LHCN-M2 (cell line): Measurements from ENCODE around the gene INO80. TPM values are rescaled to one million over a fixed set of nuclear protein-coding genes. Genes with fewer than 3 reads are reported as not detected.
A peak's percentile ranks its signal among the peaks of the same experiment; 100 is the strongest.

Source experiments
- DNase-seq: peaks from one replicate; pipeline ENCODE4 v3.0.0-alpha.2; 2012; ENCODE audit warnings: low read depth
- total RNA-seq: library from RNA; depleted of rRNA; stranded (reverse); fragments of >200 nt; gene quantifications from 2 replicates; pipeline ENCODE4 v1.2.3, GENCODE V29; 2014

Gene INO80
- total RNA-seq, 1 experiment from 2014 or later: 17.1 TPM

DNA sequence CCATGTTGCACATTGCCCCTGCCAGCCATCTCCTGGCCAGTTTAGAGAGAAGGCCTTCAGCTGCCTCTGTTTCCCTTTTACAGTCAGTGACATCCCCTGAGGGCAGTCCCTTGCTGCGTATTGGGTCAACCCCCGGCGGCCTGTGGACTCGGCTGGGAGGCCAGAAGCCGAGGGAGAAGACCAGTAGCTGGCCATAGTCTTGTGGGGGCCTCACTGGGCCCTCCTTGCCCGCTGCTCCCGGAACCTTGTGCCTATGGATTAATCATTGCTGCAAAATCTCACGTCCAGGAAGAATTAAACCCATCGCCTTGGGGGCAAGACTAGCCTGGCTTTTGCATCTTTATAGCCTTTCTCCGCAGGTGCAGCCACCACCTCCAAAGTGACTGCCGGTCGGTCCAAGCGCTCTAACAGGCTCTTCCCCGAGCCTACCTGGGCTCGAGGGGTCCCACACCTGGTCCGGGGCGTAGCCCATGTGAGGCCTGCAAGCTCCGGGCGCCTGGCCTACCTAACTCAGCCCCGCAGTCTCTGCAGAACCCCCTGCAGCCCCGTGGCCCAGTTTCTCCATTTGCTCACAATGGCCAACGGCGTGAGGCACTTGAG lies 163.7 kb downstream of the INO80 start:
- no peak for DNase-seq

DNA sequence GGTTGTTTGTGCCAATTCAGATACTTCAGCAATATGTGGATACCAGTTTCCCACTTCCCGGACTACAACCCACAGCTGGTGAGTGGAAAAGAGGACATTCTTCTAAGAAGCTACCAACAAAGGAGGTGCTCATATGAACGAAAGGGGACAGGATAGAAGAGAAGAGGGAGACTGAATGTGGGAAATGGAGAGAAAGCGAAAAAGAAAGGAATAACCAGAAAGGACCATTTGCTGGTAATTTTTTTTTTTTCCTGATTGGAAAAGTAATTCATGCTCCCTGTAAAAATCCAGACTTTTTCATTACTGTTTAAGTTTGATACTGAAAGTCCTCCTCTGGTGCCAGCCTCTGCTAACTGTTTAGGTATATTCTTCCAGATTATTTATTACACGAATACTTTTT lies 164.3 kb downstream of the INO80 start:
- no peak for DNase-seq

- no peak for DNase-seq
Observed at GRCh38 chr15:40949756-40950207, 166.3 kb downstream of the INO80 start.

DNA sequence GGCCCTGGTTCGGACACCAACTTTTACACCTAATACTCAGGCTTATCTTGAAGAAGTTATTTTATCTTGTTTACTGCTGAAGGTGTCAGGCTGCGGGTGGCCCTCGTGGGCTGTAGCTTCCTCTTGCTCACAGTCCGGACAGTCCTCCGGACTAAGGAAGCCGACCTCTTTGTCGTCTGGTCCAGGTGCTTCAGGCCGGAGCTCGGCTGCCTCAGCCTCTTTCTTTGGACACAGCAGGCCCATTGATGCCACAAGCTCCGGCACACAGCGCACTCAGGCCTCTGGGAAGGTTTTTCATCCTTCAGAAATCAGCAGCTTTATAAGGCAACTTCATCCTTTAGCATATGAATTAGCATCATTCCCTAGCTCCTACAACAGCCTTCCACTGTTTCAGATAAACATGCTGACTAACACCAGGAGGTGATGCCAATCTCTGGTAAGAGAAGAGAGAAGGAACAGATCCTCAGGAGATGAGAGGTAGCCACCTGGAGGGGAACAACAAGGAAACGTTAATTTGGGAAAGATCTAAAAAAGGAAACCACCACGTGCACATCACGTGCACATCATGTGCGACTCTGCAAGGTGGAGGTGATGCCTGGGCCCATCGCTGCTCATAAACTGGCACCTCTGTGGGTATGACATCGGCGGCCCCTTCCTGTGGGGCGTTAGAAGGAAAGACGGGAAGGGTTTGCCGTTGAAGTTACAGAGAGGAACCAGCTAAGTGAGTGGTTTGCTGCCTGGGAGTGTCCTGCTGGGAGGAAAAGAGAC lies 167.2 kb downstream of the INO80 start:
- no peak for DNase-seq

DNA sequence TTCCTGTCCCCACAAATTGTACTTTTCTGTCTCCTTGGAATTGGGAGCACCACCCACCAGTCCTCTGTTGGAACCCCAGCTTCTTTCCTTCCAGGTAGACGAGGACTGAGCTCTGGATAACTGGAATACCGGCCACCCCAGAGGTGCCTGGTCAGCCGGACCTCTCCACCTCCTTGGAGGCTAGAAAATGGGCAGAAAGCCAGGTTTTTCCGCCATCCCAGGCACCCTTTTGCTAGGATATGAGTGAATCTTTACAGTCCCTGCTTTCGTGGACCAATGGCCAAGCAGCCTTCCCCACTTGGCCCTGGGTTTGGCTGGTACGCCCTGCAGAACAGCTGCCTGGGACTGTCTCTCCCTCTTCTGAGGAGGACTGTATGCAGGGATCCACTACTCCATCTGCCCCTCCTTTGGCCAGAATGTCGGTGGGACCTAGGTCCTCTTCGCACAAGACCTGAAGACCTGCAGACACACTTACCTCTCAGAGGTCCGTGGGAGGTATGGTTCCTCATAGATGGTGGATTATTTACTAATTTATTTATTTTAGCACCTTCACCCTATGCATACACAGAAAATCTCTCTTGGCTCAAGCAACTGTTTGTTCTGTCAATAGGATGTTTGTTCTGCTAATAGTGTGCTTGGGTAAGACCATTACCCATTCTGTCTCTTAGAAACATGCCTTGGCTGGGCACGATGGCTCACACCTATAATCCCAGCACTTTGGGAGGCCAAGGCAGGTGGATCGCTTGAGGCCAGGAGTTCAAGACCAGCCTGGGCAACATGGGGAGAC lies 171.4 kb downstream of the INO80 start:
- no peak for DNase-seq

DNA sequence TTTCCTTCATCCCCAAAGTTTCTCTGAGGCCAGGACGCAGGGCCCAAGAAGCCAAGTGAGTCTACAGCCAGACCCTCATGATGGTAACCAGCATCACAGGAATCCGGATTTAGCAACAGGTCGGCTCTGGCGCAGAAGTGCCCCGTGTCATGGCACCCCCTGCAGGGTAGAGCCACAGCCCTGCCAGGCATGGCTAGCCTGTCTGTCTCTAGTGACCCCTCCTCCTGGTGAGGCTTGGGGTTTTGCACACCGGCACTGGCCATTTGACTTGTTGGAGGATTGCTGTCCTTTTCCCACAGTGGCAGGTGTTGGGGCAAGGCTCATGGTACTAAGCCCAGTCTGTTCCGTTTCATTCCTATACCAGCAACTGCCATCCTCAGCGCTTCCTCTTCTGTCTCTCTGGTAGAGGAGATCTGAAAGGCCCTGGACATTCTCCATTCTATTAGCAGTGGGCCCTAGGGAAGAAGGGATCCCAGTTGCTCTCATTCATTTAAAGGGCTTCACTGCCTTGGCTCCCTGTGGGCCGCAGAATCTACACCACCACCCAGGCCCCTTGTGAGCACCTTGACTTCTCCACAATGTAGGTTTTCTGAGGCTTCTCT lies 172.2 kb downstream of the INO80 start:
- DNase-seq: no peak

DNA sequence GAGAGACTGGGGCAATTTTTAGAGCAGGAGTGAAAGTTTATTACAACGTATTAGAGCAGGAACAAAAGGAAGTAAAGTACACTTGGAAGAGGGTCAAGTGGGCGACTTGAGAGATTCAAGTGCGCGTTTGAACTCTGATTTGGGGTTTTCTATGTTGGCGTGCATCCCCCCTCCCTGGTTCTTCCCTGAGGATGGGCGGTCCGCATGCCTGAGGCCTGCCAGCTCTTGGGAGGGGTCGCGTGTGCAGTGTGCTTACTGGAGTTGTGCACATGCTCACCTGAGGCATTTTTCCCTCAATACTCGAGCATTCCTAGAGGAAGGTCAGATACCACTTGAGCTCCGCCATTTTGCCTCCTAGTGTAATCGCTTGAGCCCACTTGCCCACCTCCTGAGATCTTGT lies 173.2 kb downstream of the INO80 start:
- DNase-seq: no peak

- no peak for DNase-seq
Observed at GRCh38 chr15:40942337-40942854, 173.7 kb downstream of the INO80 start.

- DNase-seq: peak; percentile 58
Observed at GRCh38 chr15:40941528-40942336, 174.3 kb downstream of the INO80 start.

GRCh38 chr15:40941068-40941527 lies 175.0 kb downstream of the INO80 start:
- DNase-seq: no peak

DNA sequence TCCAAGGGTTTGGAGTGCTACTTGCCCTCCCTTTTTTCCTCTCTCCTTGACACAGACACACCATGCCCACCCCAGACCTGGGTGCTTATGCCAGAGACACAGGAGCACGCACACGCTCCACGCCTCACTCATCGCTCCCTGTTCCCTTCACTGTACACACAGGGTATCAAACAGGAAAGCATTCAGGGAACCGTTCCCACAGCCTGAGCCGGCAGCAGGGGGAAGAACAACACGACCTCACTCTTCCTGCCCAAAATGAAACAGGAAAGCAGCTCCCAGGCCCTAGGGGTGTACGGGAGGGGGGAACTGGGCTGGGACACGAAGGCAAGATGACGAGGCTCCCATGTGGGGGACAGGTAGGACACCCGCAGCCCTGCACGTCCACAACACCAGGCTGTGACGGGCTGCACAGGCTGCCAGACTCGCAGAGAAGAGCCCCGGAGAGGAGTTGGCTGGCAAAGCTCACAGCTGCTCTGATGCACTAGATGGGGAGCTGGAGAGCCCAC lies 175.7 kb downstream of the INO80 start:
- DNase-seq: no peak

DNA sequence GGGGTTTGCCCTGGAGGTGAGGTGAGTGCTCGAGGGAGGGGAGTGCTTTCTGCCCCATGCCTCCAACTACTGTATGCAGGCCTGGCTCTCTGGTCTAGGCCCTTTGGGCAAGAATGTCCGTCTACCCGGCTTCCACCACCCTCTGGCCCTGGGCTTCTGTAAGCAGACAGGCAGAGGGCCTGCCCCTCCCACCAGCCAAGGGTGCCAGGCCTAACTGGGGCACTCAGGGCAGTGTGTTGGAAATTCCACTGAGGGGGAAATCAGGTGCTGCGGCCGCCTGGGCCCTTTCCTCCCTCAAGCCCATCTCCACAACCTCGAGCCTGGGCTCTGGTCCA lies 177.6 kb downstream of the INO80 start:
- DNase-seq: no peak

- peak; percentile 68 for DNase-seq
Observed at GRCh38 chr15:40937762-40938535, 178.1 kb downstream of the INO80 start.

DNA sequence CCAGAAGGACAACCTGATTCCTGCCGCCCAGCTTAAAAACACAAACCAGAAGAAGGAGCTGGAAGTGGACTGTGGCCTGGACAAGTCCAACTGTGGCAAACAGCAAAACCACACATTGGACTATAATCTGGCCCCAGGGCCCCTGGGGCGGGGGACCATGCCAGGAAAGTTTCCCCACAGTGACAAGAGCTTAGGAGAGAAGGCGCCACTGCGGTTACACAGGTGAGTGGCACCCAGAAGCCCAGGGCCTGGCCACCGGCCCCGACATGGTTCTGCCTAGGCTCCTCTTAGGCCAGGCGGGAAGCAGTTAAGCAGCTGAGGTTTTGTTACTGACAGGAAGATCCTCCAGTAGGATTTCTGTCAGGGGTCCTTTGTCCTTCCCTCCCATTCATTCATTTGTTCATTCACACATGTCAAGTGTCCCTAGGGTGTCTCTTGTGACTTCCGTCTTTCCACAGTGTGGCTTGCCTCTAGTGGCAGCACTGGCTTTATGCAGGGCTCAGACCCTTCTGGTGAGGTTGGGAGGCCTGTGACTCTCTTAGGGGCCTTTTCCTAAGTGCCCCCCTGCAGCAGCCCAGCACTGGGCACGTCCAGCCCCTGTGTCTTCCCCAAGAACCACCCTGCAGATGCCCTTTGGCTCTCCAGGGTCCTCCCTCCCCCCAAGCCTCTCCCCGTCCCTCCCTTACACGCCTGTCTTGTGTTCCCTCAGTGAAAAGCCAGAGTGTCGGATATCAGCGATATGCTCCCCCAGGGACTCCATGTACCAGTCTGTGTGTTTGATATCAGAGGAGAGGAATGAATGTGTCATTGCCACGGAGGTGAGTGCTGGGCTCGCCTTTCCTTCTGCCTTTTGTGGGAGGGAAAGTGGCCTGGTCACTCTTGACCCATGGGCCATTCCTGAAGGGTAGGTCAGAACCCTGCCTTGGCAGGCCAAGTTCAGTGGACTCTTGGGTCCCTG lies 179.1 kb downstream of the INO80 start:
- peak; percentile 87 for DNase-seq

DNA sequence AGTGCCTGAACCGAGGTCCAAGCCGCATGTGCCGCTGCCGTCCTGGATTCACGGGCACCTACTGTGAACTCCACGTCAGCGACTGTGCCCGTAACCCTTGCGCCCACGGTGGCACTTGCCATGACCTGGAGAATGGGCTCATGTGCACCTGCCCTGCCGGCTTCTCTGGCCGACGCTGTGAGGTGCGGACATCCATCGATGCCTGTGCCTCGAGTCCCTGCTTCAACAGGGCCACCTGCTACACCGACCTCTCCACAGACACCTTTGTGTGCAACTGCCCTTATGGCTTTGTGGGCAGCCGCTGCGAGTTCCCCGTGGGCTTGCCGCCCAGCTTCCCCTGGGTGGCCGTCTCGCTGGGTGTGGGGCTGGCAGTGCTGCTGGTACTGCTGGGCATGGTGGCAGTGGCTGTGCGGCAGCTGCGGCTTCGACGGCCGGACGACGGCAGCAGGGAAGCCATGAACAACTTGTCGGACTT lies 179.8 kb downstream of the INO80 start:
- DNase-seq: no peak

DNA sequence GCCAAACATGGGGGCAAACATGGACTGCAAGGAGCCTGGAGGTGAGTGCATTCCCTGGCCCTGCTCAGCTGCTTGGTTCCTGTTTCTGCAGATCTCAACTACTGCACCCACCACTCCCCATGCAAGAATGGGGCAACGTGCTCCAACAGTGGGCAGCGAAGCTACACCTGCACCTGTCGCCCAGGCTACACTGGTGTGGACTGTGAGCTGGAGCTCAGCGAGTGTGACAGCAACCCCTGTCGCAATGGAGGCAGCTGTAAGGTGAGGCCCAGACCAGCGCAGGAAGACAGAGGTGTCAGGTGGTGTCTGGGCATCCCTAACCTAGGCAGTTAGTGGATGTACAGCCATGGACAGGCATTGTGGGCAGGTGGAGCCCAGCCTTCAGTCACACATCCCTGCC lies 181.6 kb downstream of the INO80 start:
- DNase-seq: no peak

- no peak for DNase-seq
Observed at GRCh38 chr15:40933517-40933902, 182.6 kb downstream of the INO80 start.

DNA sequence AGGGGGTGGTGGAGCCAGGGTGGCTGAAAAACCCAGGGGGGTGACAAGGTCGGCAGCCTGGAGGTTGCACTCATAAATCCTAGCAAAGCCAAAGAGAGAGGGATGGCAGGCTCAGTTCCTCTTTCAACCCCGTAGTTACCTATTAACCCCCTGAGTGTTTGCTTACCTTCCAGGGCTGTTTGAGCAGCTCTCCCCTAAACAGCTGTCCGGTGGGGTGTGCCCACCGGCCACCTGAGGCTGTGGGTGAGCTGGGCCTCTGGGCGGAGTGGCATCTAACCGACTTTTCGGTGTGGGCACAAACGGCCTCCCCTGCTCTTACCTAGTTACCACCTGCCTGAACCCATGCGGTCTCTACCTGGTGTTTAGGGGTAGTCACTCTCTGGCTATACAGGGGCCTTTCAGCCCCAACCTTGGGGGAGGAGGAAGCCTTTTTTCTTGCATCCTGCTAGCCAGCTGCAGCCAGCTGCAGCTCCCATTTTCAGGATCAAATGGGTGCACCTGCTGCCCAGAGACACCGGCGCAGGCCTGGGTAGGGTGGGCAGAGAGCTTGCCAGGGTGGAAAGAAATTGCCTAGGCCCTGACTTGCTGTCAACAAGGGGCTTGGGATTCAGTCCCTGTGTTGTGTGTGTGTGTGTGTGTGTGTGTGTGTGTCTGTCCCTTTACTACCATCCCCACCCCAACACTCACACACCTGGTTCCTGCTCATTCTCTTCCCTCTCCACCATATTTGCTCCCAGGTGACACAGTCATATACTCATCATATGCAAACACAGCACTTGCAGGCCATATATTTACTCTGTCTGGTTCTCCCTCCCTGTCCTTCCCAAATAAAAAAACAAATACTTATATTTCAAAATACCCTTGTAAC lies 183.2 kb downstream of the INO80 start:
- DNase-seq: no peak
